Measurements from ENCODE around the gene FBXL20. TPM values are rescaled to one million over a fixed set of nuclear protein-coding genes. Genes with fewer than 3 reads are reported as not detected.

FBXL20 gene
- total and polyA plus RNA-seq, 4 experiments from 2014 or later: 1.5 to 38.5 (median 19.7) TPM

DNA sequence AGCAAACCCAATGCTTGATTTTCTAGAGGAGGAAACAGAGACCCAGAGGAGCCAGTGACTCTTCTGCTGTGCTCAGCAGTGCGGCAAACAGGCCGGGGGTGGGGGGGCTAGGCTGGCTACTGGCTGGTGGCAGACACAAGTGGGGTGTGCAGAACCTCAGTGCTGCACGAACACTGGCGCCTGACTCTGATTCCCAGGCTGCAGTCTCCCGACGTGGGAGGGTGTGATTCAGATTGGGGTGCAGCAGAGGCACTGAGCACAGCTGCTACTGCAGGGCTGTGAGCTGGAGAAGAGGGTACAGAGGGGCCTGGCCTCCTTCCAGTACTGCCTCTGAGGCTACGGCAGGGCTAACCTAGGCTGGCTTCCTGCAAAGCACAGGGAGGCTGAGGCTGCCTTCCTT is 193.3 kb downstream of the FBXL20 start:
- H3K9me3 Mint-ChIP-seq: no peaks in the 10 kb centered on the region

GRCh38 chr17:39205112-39205526 is 196.3 kb downstream of the FBXL20 start:
- peak overlapping the region in 2 of 7 donors; percentile 55 to 96 for H3K27ac Mint-ChIP-seq
- peaks cover 18 to 63% (median 42%) of the 10 kb centered on the region in 4 donors for H3K4me1 Mint-ChIP-seq
- H3K4me3 ChIP-seq (ENCODE audit: low read length in 2 of 2): no peak overlapping the region
- H3K9me3 Mint-ChIP-seq: peaks cover 0 to under 1% (median 0%) of the 10 kb centered on the region in 8 donors
- H3K27me3 ChIP-seq (ENCODE audit: insufficient read depth, low read length): no peaks in the 10 kb centered on the region
- H3K36me3 Mint-ChIP-seq: peaks cover 38 to 47% of the 10 kb centered on the region in 2 donors
- no peaks in the 10 kb centered on the region for H3K27me3 Mint-ChIP-seq
- H3K27ac ChIP-seq (ENCODE audit: low read depth, low read length): no peak overlapping the region
- CTCF ChIA-PET (ENCODE audit: partially characterized antibody): interaction anchor here (0.7 to 18.4 kb wide), 4 partner anchors 9 to 222 kb away, joined by 3 to 554 read pairs (median 4); no protein-coding TSS in a partner anchor
- H3K9me3 ChIP-seq (ENCODE audit: control insufficient read depth in 1 of 2, low read length in 2 of 2): no peaks in the 10 kb centered on the region
- peak overlapping the region in 1 of 8 donors; percentile 49 for H3K4me3 Mint-ChIP-seq
- intact Hi-C loops (cut with micrococcal nuclease): loop anchor here (10.0 kb wide), 2 partner anchors 260 to 500 kb away; partner anchors contain the start of genes CDK12 and MLLT6
- peaks cover 45% of the 10 kb centered on the region for H3K4me1 ChIP-seq (ENCODE audit: insufficient read depth, low read length)
- H3K36me3 ChIP-seq (ENCODE audit: insufficient read depth, low read length): peaks cover 37% of the 10 kb centered on the region
- POLR2A ChIA-PET (ENCODE audit: partially characterized antibody): interaction anchor here (1.0 to 2.8 kb wide), 2 partner anchors 33 to 39 kb away, joined by 3 to 35 read pairs; no protein-coding TSS in a partner anchor
- no peak for DNase-seq

More for the DNA sequence above, 193.3 kb downstream of the FBXL20 start:
- no peak overlapping the region for H3K4me3 ChIP-seq (ENCODE audit: low read length in 2 of 2)
- H3K4me1 ChIP-seq (ENCODE audit: insufficient read depth, low read length): peaks cover 24% of the 10 kb centered on the region
- DNase-seq: no peak
- no peak overlapping the region for H3K27ac ChIP-seq (ENCODE audit: low read depth, low read length)
- intact Hi-C loops (cut with micrococcal nuclease): loop anchor here (10.0 kb wide), 2 partner anchors 257 to 503 kb away; partner anchors contain the start of genes CDK12 and MLLT6
- no peaks in the 10 kb centered on the region for H3K9me3 ChIP-seq (ENCODE audit: control insufficient read depth in 1 of 2, low read length in 2 of 2)
- peaks cover 19% of the 10 kb centered on the region for H3K36me3 ChIP-seq (ENCODE audit: insufficient read depth, low read length)
- no peaks in the 10 kb centered on the region for H3K27me3 ChIP-seq (ENCODE audit: insufficient read depth, low read length)
- Mint-ChIP-seq H3K4me1 (peaks cover 3 to 37% (median 20%) of the 10 kb centered on the region in 4 donors), H3K27ac (no peak overlapping the region), H3K36me3 (peaks cover 18 to 20% of the 10 kb centered on the region in 2 donors), H3K4me3 (no peak overlapping the region), H3K27me3 (peaks cover 1 to 2% of the 10 kb centered on the region in 2 donors)
- POLR2A ChIA-PET (ENCODE audit: partially characterized antibody): interaction anchor here (1.6 to 4.8 kb wide), 3 partner anchors 9 to 34 kb away, joined by 5 to 54 read pairs (median 25); partner anchors contain the start of gene RPL19
- CTCF ChIA-PET (ENCODE audit: partially characterized antibody): interaction anchor here (0.5 to 18.4 kb wide), 4 partner anchors 10 to 1187 kb away, joined by 3 to 554 read pairs (median 6); no protein-coding TSS in a partner anchor

DNA sequence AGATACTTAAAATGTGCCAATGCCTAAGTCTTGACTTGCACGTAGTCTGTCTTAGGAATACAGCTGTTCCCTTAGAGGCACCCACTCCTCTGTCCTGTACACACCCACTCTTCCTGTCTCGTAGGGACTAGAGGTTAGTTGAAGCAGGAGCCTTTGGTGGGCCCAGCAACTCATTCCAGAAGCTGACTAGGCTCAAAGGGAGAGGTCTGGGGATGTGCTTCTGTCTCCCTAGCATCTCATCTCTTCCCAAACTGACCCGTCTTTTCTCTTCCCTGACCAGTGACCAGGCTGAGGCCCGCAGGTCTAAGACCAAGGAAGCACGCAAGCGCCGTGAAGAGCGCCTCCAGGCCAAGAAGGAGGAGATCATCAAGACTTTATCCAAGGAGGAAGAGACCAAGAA is 197.2 kb downstream of the FBXL20 start:
- Histone ChIP-seq H3K4me1 (ENCODE audit: insufficient read depth, low read length) (peaks cover 42% of the 10 kb centered on the region), H3K27ac (ENCODE audit: low read depth, low read length) (no peak overlapping the region), H3K4me3 (ENCODE audit: low read length in 2 of 2) (no peak overlapping the region), H3K27me3 (ENCODE audit: insufficient read depth, low read length) (no peaks in the 10 kb centered on the region), H3K9me3 (ENCODE audit: control insufficient read depth in 1 of 2, low read length in 2 of 2) (no peaks in the 10 kb centered on the region), H3K36me3 (ENCODE audit: insufficient read depth, low read length) (peaks cover 37% of the 10 kb centered on the region)
- H3K9me3 Mint-ChIP-seq: peaks cover 0 to 5% (median 0%) of the 10 kb centered on the region in 8 donors
- H3K36me3 Mint-ChIP-seq: peaks cover 40 to 51% of the 10 kb centered on the region in 2 donors
- ChIA-PET CTCF (ENCODE audit: partially characterized antibody) (interaction anchor here (1.0 to 18.4 kb wide), 2 partner anchors 35 to 40 kb away, joined by 3 to 554 read pairs; no protein-coding TSS in a partner anchor), POLR2A (ENCODE audit: partially characterized antibody) (interaction anchor here (1.0 kb wide), 1 partner anchor 34 kb away, joined by 5 read pairs; no protein-coding TSS in a partner anchor)
- peak overlapping the region in 1 of 7 donors; percentile 96 for H3K27ac Mint-ChIP-seq
- H3K4me3 Mint-ChIP-seq: peak overlapping the region in 1 of 8 donors; percentile 43
- no peaks in the 10 kb centered on the region for H3K27me3 Mint-ChIP-seq
- intact Hi-C loops (cut with micrococcal nuclease): loop anchor here (10.0 kb wide), 2 partner anchors 261 to 499 kb away; partner anchors contain the start of genes CDK12 and MLLT6
- peaks cover 23 to 67% (median 45%) of the 10 kb centered on the region in 4 donors for H3K4me1 Mint-ChIP-seq
- DNase-seq: no peak

Other genes starting within 250 kb of the FBXL20 start
- gene PLXDC1, start 250.0 kb downstream of the FBXL20 start, total RNA-seq: 10 to 100 TPM; 15.8 to 16.4 TPM
- 1 to 10 TPM; 2.5 to 4.5 TPM for gene PLXDC1, start 250.0 kb downstream of the FBXL20 start, polyA plus RNA-seq
- gene ARL5C, start 235.5 kb downstream of the FBXL20 start, total RNA-seq: not detected
- gene ARL5C, start 235.5 kb downstream of the FBXL20 start, polyA plus RNA-seq: not detected
- 10 to 100 TPM; 22.2 to 25.7 TPM for gene CACNB1, start 204.0 kb downstream of the FBXL20 start, total RNA-seq
- gene CACNB1, start 204.0 kb downstream of the FBXL20 start, polyA plus RNA-seq: 1 to 10 TPM in 1 of 2 donors, under 1 TPM in 1; 0.20 to 2.0 TPM
- gene RPL19, start 201.3 kb downstream of the FBXL20 start, total RNA-seq: 1,000 to 10,000 TPM; 3,210 to 3,299 TPM
- 1,000 to 10,000 TPM; 2,224 to 3,294 TPM for gene RPL19, start 201.3 kb downstream of the FBXL20 start, polyA plus RNA-seq
- not detected for gene STAC2, start 175.7 kb downstream of the FBXL20 start, total RNA-seq
- gene STAC2, start 175.7 kb downstream of the FBXL20 start, polyA plus RNA-seq: not detected
- 10 to 100 TPM; 59.1 to 62.3 TPM for gene MED1, start 49.6 kb upstream of the FBXL20 start, total RNA-seq
- gene MED1, start 49.6 kb upstream of the FBXL20 start, polyA plus RNA-seq: 10 to 100 TPM in 1 of 2 donors, 1 to 10 TPM in 1; 6.4 to 23.4 TPM
- 100 to 1,000 TPM; 107 to 114 TPM for gene CDK12, start 59.9 kb upstream of the FBXL20 start, total RNA-seq
- gene CDK12, start 59.9 kb upstream of the FBXL20 start, polyA plus RNA-seq: 1 to 10 TPM in 1 of 2 donors, under 1 TPM in 1; 0.87 to 6.4 TPM
- gene NEUROD2, start 206.3 kb upstream of the FBXL20 start, total RNA-seq: not detected
- under 1 TPM in 1 of 2 donors, not detected in 1; 0.06 TPM for gene NEUROD2, start 206.3 kb upstream of the FBXL20 start, polyA plus RNA-seq
- not detected for gene PPP1R1B, start 225.3 kb upstream of the FBXL20 start, total RNA-seq
- not detected for gene PPP1R1B, start 225.3 kb upstream of the FBXL20 start, polyA plus RNA-seq
- gene STARD3, start 235.5 kb upstream of the FBXL20 start, total RNA-seq: 100 to 1,000 TPM; 105 to 110 TPM
- 10 to 100 TPM; 42.2 to 43.2 TPM for gene STARD3, start 235.5 kb upstream of the FBXL20 start, polyA plus RNA-seq

All from CD4-positive, alpha-beta memory T cell (primary cell).